HG02852 (cell line): ENCODE measurements around the gene LARP6.
A peak's percentile ranks its signal among the peaks of the same experiment; 100 is the strongest.
"Not testable (repeated sequence)": the region's sequence is repeated elsewhere in the genome, so short reads cannot be mapped to it uniquely, and the experiment has no call there.

Experiments
- ATAC-seq: cut with Tn5 transposase; IDR thresholded peaks from one replicate; pipeline ENCODE4 v1.9.1; 2021; ENCODE audit warnings: mild to moderate bottlenecking, moderate library complexity; ENCODE audit not compliant: unreplicated experiment

LARP6 gene

DNA sequence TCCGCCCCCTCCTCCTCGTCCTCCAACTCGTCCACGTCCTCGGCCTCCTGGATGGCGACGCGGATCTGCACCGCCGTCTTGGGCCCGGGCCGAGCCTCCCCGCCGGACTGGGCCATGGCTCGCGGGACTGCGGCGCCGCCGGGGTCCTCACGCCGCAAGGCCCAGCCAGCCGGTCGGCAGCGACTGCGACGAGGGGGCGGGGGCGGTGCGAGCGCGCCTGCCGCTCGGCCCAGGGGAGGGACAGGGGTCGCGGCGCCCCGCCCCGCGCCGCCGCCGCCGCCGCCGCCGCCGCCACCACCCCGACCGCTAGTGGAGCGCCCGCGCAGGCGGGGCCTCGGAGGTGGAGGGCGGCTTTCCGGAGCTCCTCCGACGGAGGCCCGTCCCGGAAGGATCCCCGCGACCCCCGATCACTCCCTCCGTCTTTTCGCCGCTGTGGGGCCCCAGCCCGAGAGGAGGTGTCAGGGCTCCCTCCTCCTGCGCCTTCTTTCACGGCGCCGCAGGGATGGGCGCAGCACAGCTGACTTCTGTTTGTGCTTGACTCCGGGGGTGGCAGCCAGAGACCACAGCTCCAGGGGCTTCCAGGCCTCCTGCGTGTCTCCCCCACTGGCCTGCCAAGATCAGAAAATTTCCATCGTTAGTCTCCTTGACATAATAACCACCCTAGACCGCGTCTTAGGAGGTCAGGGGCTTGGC, at the start of gene LARP6:
Gene LARP6, minus strand, starts transcription at position 185 of the 693 bp plus-strand sequence. Its CDS starts 69 bp downstream, at position 116.
- no peak for ATAC-seq

- no peak for ATAC-seq
Observed at GRCh38 chr15:70902107-70902506, 48.1 kb upstream of the LARP6 start.

- ATAC-seq, result peak; percentile 23
Observed at GRCh38 chr15:70892912-70893560, 39.1 kb upstream of the LARP6 start.

- peak; percentile 80 for ATAC-seq
Observed at GRCh38 chr15:70892002-70892911, 38.3 kb upstream of the LARP6 start, which contains the start of the genes LRRC49 and THAP10. Gene LRRC49 (plus strand): TSS chr15:70892826. CDS start chr15:70892895, 69 bp downstream. Gene THAP10 (minus strand): TSS chr15:70892433. CDS start chr15:70892272, 161 bp downstream.

DNA sequence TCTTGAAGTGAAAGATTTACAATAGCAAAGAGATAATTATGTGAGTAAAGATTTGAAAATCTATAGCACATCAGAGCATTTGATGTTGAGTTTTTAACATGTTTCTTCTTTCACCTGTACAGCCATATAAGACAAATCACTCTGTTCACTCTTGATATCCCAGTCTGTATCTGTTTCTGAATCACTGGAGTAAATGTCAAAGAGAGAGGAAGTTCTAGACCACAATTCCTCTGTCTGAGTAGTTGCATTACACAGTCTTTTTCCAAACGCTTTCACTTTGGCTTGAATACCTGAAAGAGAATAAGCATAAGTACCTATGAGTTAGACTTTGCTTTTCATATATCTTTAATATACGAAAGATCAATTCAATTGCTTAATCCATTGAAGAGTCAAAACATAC, 28.4 kb upstream of the LARP6 start:
- no peak for ATAC-seq

GRCh38 chr15:70880781-70881180, 26.8 kb upstream of the LARP6 start:
- no peak for ATAC-seq

GRCh38 chr15:70879401-70879800, 25.4 kb upstream of the LARP6 start:
- no peak for ATAC-seq

GRCh38 chr15:70876683-70877082, 22.7 kb upstream of the LARP6 start:
- no peak for ATAC-seq

DNA sequence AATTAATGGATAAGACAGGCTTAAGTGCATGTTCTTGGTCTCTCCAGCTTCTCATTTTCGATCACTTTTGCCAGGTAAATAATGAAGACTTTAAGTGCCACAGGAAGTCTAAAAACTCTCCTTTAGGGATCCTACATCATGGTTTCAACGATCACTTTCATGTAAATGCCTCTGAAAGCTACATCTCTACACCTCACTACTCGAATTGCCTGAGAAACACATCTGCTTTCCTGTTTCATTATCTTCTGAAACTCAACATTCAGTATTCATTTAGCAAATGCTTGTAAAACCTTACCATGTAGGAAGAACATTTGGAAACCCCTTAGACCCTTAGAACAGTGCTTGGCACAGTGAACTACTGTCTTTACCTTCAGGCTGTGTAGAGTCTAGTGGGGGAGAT, 22.1 kb upstream of the LARP6 start:
- ATAC-seq, result no peak

DNA sequence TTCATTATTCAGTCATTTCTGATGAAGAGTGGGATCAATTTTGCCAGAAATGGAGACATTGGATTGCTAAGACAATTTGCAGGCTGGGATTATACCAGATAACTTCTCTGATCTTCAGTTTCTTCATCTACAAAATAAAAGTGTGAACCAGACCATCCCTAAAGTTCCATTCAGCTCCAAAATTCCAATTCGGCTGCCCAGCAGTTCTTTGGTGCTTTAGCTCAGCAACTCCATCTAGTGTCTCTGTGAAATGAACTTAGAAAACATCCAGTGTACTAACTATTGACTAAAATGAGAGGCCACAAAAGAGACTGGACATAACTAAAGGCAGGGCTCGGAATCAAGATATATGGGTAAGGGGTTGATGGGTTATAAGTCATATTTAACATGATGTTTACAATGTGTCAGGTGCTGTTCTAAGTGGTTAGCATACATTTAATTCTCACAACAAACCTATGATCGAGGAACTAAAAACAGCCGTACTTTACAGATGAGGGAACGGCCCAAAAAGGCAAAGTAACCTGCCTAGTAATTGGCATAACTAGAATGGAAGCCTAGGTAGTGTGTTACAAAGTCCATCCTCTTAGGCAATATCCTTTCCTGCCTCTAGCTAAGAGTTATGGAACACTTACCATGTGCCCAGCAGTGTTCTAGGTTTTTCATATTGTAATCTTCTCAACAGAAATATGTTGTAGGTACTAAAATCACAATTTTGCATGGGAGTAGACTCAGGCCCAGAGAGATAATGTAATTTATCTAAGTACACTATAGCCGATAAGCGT, 21.2 kb upstream of the LARP6 start:
- no peak for ATAC-seq

- no peak for ATAC-seq
Observed at GRCh38 chr15:70873232-70874054, 19.5 kb upstream of the LARP6 start.

DNA sequence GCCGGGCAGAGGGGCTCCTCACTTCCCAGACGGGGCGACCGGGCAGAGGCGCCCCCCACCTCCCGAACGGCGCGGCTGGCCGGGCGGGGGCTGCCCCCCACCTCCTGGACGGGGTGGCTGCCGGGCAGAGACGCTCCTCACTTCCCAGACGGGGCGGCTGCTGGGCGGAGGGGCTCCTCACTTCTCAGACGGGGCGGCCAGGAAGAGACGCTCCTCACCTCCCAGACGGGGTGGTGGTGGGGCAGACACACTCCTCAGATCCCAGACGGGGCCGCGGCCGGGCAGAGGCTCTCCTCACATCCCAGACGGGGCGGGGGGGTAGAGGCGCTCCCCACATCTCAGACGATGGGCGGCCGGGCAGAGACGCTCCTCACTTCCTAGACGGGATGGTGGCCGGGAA, 17.5 kb upstream of the LARP6 start:
- ATAC-seq, result not testable (repeated sequence)

GRCh38 chr15:70870051-70870450, 16.1 kb upstream of the LARP6 start:
- ATAC-seq, result no peak

DNA sequence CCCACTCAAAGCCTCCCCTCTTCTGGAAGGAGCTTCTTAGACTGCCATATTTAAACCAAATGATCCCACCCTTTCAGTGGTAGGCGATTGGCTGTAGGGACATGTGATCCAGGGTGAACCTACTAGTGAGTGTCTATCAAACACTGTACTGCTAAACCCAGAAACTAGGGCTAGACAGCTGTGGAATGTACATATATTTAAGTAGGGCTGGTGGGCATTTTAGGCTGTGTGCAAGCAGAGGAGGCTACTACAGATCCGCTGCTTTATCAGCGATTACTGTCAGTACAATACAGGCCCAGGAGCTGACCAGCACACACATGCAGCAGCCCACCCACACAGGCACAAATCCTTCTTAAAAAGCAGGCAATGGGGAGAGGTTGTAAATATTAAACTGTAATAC, 15.4 kb upstream of the LARP6 start:
- no peak for ATAC-seq

DNA sequence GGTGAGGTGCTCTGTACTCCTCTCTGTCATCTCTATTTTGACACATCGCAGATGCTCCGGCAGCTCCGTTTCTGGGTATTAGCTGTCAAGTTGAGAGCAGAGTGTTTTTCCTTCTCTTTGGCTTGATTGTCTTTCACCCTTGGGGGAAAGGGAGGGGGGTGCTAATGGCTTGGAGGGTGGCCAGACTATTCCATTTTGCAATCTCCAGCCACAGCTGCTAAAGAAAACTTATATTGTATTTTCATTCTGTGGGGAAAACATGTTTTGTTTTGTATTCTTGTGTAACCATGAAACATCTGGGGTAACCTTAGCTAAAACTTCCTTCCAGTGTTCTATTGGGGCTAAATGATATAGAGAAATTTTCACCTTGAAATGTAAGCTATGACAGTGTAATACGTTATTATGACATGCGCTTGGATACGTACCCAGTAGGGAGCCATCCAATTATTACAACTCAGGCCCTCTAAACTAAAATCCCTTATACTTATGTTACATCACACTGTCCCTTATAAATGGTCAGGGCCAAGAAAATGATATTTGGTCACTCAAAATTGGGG, 14.0 kb upstream of the LARP6 start:
- ATAC-seq, result no peak

GRCh38 chr15:70866982-70867641, 13.2 kb upstream of the LARP6 start:
- no peak for ATAC-seq

DNA sequence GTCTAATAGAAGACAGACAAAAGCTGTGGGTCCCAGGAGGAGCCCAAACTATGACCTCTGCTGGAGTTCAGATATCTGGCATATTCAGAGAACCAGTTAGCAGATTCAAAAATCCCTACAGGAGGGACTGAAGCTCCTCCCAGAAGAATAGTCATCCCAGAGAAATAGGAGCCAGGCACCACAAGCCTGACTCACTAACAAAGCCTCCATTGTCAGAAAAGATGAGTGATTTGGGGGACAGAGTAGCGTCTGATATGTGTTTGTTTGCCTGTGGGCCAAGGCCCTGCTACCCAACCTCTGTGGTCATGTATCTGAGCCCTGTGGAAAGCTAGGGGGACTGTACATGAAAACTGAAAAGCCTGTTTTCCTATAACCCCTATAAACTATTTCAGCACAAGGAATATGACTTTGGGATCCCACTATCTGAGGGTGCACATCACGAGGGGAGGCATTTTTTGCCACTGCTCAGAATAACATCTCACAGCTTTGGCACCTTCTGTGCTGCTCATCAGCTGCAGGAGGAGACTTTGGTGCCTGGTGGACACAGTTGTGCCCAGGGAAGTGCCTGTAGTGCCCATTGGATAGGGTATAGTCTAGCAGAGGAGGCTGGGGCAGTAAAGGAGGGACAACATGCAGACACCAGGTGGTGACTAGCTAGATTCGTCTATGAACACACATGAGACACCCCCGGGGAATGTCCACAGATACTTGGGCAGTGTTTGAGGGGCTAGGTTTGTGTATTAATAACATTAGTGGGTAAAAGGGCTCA, 9.7 kb upstream of the LARP6 start:
- ATAC-seq, result no peak

DNA sequence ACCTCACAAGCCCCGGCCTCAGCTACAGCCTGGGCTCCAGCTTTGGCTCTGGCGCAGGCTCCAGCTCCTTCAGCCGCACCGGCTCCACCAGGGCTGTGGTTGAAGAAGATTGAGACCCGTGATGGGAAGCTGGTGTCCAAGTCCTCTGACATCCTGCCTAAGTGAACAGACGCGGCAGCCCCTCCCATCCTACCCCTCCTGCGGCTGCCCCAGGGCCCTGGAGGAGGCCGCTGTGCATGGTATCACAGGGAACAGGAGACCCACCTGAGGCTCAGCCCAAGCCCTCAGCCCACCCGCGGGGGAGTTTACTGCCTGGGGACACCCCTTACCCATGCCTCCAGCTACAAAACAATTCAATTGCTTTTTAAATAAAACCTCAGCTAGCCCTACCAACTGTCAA, 6.0 kb upstream of the LARP6 start:
- no peak for ATAC-seq
